Measurements from ENCODE around the gene SEC23A.
"Not testable (repeated sequence)": the region's sequence is repeated elsewhere in the genome, so short reads cannot be mapped to it uniquely, and the experiment has no call there.

Gene SEC23A

DNA sequence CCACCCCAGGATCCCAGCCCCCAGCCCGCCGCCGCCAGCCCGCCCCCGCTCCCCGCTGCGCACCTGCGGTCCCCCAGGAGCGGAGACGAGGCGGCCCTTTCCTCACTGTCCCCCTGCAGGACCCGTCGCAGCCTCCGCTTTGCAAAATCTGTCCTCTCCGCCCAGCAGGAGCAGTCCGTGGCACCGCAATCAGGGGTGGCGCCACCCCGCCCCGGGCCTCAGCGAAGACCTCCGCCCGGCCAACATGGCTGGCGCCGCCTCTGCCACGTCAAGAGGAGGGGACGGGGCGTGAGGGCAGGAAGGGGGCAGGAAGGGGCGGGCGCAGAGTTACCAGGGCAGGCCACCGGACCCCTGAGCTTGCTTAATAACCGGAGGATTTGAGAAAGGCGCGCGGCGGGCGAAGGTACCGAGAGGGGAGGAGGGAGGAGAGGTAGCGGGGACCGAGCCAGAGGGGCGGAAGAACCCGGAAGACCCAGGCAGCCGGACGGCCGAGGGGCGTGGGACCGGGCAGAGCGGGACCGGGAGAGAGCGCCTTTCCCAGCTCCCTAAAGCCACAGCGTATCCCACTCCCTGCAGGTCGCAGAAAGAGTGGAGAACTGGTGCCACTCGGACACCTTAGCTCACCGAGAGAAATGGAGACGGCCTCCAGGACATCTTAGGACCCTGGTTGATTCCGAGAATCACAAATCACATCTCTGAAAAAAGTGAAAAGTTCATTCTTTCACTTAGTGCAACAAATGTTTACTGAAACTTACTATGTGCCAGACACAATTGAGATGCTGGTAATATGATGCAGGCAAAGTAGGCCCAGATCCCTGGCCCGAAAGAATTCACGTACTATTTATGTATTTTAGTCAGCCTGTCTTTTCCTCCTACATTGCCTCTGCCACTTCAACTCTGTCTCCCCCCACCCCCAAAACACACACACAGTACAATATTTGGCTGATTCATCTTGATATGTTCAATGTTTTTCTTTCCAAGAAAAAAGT is at the start of gene SEC23A:
Gene SEC23A (minus strand): TSS at position 267 of the 989 bp plus-strand sequence. CDS start 7,117 bp downstream, outside the sequence.
- peak; percentile 78 for DNase-seq (ENCODE audit: low read depth)

- DNase-seq (ENCODE audit: low read depth), result no peak
Observed at GRCh38 chr14:39145266-39145966, 42.4 kb upstream of the SEC23A start.

- DNase-seq (ENCODE audit: low read depth), result not testable (repeated sequence)
Observed at GRCh38 chr14:39143226-39143625, 40.2 kb upstream of the SEC23A start.

- not testable (repeated sequence) for DNase-seq (ENCODE audit: low read depth)
Observed at GRCh38 chr14:39141623-39142022, 38.6 kb upstream of the SEC23A start.

DNA sequence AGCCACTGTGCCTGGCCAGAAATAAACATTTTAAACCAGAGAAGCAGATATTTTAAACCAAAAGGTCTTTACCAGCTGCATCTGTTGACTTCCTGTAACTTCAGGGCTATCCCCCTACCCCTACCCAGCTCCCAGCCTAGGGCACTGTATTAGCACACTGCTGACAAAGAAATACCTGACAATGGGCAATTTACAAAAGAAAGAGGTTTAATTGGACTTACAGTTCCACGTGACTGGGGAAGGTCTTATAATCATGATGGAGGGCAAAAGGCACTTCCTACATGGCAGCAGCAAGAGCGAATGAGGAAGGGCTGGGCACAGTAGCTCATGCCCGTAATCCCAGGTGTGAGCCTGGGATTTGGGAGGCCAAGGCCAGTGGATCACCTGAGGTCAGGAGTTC is 37.1 kb upstream of the SEC23A start:
- DNase-seq (ENCODE audit: low read depth), result no peak

- no peak for DNase-seq (ENCODE audit: low read depth)
Observed at GRCh38 chr14:39138440-39138839, 35.4 kb upstream of the SEC23A start.

DNA sequence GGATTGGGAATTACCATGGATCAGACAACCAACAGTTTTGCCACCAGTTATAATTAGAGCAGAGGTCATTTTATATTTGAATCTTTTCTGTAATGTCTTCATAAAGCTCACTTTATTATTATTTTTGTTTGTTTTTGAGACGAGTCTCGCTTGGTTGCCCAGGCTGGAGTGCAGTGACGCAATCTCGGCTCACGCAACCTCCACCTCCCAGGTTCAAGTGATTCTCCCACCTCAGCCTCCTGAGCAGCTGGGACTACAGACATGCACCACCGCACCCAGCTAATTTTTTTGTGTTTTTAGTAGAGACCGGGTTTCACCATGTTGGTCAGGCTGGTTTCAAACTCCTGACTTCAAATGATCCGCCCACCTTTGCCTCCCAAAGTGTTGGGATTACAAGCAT is 34.8 kb upstream of the SEC23A start:
- not testable (repeated sequence) for DNase-seq (ENCODE audit: low read depth)

GRCh38 chr14:39122330-39123138 is 19.5 kb upstream of the SEC23A start:
- DNase-seq (ENCODE audit: low read depth), result no peak

GRCh38 chr14:39114073-39114838 is 11.2 kb upstream of the SEC23A start, which contains the start of gene GEMIN2:
GEMIN2 (plus strand) TSS chr14:39114323; CDS start chr14:39114339, 16 bp downstream.
- DNase-seq (ENCODE audit: low read depth), result peak; percentile 89

GRCh38 chr14:39113685-39114072 is 10.6 kb upstream of the SEC23A start:
- no peak for DNase-seq (ENCODE audit: low read depth)

- DNase-seq (ENCODE audit: low read depth), result no peak
Observed at GRCh38 chr14:39109893-39110715, 7.1 kb upstream of the SEC23A start.

GRCh38 chr14:39108791-39109190 is 5.8 kb upstream of the SEC23A start:
- DNase-seq (ENCODE audit: low read depth), result no peak

GRCh38 chr14:39107591-39107996 is 4.6 kb upstream of the SEC23A start:
- DNase-seq (ENCODE audit: low read depth), result no peak

- not testable (repeated sequence) for DNase-seq (ENCODE audit: low read depth)
Observed at GRCh38 chr14:39104078-39104801, 1.2 kb upstream of the SEC23A start.

GRCh38 chr14:39102265-39102968 is 618 bp downstream of the SEC23A start:
- DNase-seq (ENCODE audit: low read depth), result no peak

DNA sequence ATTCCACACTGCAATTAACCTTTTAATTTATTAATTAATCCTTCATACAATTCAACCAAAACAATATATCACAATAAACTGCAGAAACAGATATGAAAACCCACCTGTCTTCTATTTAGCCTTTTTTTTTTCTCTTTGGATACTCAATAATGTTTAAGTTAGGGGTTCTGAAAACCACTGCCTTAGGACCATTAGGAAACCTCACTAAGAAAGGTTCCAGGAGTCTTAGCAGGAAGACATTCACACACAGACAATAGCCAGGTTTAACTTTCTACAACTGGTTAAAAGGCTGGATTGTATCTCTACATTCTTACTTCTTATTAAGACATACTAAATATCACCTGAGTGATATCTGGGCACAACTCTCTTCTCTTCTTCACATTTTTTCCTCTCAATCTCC is 3.3 kb downstream of the SEC23A start:
- no peak for DNase-seq (ENCODE audit: low read depth)

DNA sequence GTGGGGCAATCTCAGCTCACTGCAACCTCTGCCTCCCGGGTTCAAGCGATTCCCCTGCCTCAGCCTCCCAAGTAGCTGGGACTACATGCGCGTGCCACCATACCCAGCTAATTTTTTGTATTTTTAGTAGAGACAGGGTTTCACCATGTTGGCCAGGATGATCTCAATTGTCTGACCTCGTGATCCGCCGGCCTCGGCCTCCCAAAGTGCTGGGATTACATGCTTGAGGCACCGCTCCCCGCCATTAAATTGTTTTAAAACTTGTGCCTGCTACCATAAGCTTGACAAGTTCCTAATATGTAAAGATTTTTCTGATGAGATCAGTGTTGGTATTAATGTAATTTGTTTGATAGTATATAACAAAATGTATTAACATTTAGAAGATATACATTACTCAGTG is 3.8 kb downstream of the SEC23A start:
- not testable (repeated sequence) for DNase-seq (ENCODE audit: low read depth)

GRCh38 chr14:39097159-39097558 is 5.9 kb downstream of the SEC23A start:
- no peak for DNase-seq (ENCODE audit: low read depth)

GRCh38 chr14:39094515-39094914 is 8.5 kb downstream of the SEC23A start:
- DNase-seq (ENCODE audit: low read depth), result no peak
